OCI-LY1 (cell line): ENCODE data around the gene SLC25A34.

Experiments
- EZH2 ChIP-seq: fragments of 200-600 bp; sonication (generic), shearing (Covaris generic); IDR thresholded peaks from 2 replicates; pipeline ENCODE4 v1.8.0; 2017; ENCODE audit warnings: borderline replicate concordance, mixed run types, mild to moderate bottlenecking, antibody characterized with exemption, low read length, moderate library complexity, mixed read lengths
- TF ChIP-seq, protein P1 (sequence below): fragments of 200-600 bp; sonication (generic), shearing (Covaris generic); IDR thresholded peaks from 2 replicates; pipeline ENCODE4 v1.5.1; 2017; ENCODE audit warnings: mild to moderate bottlenecking, antibody characterized with exemption, low read length, moderate library complexity, mixed read lengths

DNA sequence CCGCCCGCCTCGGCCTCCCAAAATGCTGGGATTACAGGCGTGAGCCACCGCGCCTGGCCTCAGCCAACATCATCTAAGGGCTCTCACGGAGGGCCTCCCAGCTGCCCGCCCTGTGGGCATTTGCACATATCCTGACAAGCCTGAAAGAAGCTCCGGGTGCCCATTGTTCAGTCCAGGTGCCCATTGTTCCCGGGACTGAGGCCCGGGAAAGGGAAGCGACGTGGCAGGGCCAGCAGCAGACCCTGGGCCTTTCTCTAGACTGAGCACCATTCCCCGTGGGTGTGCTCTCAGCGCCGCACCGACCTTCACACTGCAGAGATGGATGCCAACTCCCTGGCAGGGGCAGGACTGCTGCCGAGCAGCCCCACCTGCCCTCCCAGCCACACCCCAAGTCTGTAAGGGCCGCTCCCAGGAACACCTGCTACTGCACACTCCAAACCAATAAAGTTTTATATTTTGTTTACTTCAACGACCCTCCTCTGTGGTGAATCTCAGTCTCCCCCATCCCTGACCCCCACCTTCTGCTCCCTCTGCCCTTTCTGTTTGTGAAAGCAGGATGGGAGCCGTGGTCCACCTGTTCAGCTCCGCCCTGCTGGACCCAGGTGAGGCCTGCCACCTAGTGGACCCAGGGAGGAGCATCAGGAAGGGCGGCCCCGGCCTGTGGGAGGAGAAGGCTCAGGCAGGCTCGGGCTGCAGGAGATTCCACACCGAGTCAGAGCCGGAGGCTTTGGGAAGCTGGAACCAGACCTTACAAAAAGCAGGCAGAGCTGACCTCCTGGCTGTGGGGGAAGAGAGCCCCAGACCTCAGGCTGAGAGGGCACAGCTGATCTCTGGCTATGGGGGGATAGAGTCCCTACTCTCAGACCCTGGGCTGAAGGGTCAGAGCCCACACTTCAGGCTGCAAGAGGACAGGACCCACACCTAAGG is 5.1 kb downstream of the SLC25A34 start:
- TF ChIP-seq, protein P1, sequence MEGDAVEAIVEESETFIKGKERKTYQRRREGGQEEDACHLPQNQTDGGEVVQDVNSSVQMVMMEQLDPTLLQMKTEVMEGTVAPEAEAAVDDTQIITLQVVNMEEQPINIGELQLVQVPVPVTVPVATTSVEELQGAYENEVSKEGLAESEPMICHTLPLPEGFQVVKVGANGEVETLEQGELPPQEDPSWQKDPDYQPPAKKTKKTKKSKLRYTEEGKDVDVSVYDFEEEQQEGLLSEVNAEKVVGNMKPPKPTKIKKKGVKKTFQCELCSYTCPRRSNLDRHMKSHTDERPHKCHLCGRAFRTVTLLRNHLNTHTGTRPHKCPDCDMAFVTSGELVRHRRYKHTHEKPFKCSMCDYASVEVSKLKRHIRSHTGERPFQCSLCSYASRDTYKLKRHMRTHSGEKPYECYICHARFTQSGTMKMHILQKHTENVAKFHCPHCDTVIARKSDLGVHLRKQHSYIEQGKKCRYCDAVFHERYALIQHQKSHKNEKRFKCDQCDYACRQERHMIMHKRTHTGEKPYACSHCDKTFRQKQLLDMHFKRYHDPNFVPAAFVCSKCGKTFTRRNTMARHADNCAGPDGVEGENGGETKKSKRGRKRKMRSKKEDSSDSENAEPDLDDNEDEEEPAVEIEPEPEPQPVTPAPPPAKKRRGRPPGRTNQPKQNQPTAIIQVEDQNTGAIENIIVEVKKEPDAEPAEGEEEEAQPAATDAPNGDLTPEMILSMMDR: peak; percentile 95
- no peak for TF ChIP-seq EZH2
